GM21381 (cell line): ENCODE data around the gene AUTS2.
A peak's percentile ranks its signal among the peaks of the same experiment; 100 is the strongest.
"Not testable (repeated sequence)": the region's sequence is repeated elsewhere in the genome, so short reads cannot be mapped to it uniquely, and the experiment has no call there.

Source experiments
- ATAC-seq: cut with Tn5 transposase; IDR thresholded peaks from one replicate; pipeline ENCODE4 v1.9.1; 2021; ENCODE audit warnings: mild to moderate bottlenecking, moderate library complexity; ENCODE audit not compliant: unreplicated experiment

AUTS2 gene

GRCh38 chr7:70630440-70630817, 1032.2 kb downstream of the AUTS2 start:
- no peak for ATAC-seq

GRCh38 chr7:70630818-70631457, 1032.7 kb downstream of the AUTS2 start:
- no peak for ATAC-seq

- no peak for ATAC-seq
Measured at GRCh38 chr7:70631718-70632117, 1033.4 kb downstream of the AUTS2 start.

- no peak for ATAC-seq
Measured at GRCh38 chr7:70632400-70632799, 1034.1 kb downstream of the AUTS2 start.

- ATAC-seq: no peak
Measured at GRCh38 chr7:70634071-70634470, 1035.8 kb downstream of the AUTS2 start.

GRCh38 chr7:70634610-70635068, 1036.4 kb downstream of the AUTS2 start:
- ATAC-seq: no peak

- no peak for ATAC-seq
Measured at GRCh38 chr7:70635633-70636032, 1037.4 kb downstream of the AUTS2 start.

- ATAC-seq: no peak
Measured at GRCh38 chr7:70636169-70636568, 1037.9 kb downstream of the AUTS2 start.

GRCh38 chr7:70637726-70638125, 1039.5 kb downstream of the AUTS2 start:
- no peak for ATAC-seq

- ATAC-seq: no peak
Measured at GRCh38 chr7:70638158-70639107, 1040.2 kb downstream of the AUTS2 start.

GRCh38 chr7:70640266-70640833, 1042.1 kb downstream of the AUTS2 start:
- ATAC-seq: no peak

GRCh38 chr7:70641882-70642281, 1043.6 kb downstream of the AUTS2 start:
- no peak for ATAC-seq

- no peak for ATAC-seq
Measured at GRCh38 chr7:70645279-70645678, 1047.0 kb downstream of the AUTS2 start.

GRCh38 chr7:70645876-70646351, 1047.6 kb downstream of the AUTS2 start:
- no peak for ATAC-seq

- ATAC-seq: no peak
Measured at GRCh38 chr7:70646536-70647248, 1048.4 kb downstream of the AUTS2 start.

- peak; percentile 95 for ATAC-seq
Measured at GRCh38 chr7:70647801-70648498, 1049.7 kb downstream of the AUTS2 start.

- ATAC-seq: not testable (repeated sequence)
Measured at GRCh38 chr7:70648499-70648861, 1050.2 kb downstream of the AUTS2 start.

GRCh38 chr7:70649323-70649722, 1051.0 kb downstream of the AUTS2 start:
- ATAC-seq: no peak

- no peak for ATAC-seq
Measured at GRCh38 chr7:70654146-70654545, 1055.9 kb downstream of the AUTS2 start.

GRCh38 chr7:70654979-70655378, 1056.7 kb downstream of the AUTS2 start:
- no peak for ATAC-seq
